ENCODE measurements around the gene CXXC5. TPM values are rescaled to one million over a fixed set of nuclear protein-coding genes. Genes with fewer than 3 reads are reported as not detected.
A peak's percentile ranks its signal among the peaks of the same experiment; 100 is the strongest.
"Not testable (repeated sequence)": the region's sequence is repeated elsewhere in the genome, so short reads cannot be mapped to it uniquely, and the experiment has no call there.

Gene CXXC5
- total RNA-seq, result 10 to 100 TPM; 25.7 to 39.5 (median 33.0) TPM

- ATAC-seq (ENCODE audit: low FRiP score in 2 of 2), result peak; percentile 35 to 84
- H3K9me3 ChIP-seq, result no peaks in the 10 kb centered on the region
- no peaks in the 10 kb centered on the region for H3K36me3 ChIP-seq
- WGBS, 2 donors, result 1% methylated on average over 46 of the region's 106 CpGs; no CpG with 5 or more reads in 1 of the 2 donors
- H3K27ac ChIP-seq, result peak within 1 kb of the TSS; percentile 75 to 95 (median 89)
- peak within 1 kb of the TSS; percentile 66 to 96 (median 88) for H3K4me3 ChIP-seq
- TF ChIP-seq POLR2A (IDR thresholded peaks at IDR 0.05) (peak in 3 of 4 donors; percentile 32 to 83 (median 61)), POLR2AphosphoS5 (IDR thresholded peaks at IDR 0.05) (peak in 1 of 2 donors; percentile 84), CTCF (IDR thresholded peaks at IDR 0.05) (peak in 2 of 6 experiments; percentile 6), EP300 (IDR thresholded peaks at IDR 0.05) (no peak)
- H3K4me1 ChIP-seq, result peaks cover 55 to 70% (median 61%) of the 10 kb centered on the region in 4 donors
- peak; percentile 83 to 97 for DNase-seq
- peaks cover 0 to 7% (median 0%) of the 10 kb centered on the region in 4 donors for H3K27me3 ChIP-seq
Measured at GRCh38 chr5:139648205-139649081, at the start of gene CXXC5. Gene CXXC5, plus strand, starts transcription at chr5:139648349. Its CDS starts 32,175 bp downstream, at chr5:139680524.

GRCh38 chr5:139598601-139598965 lies 49.6 kb upstream of the CXXC5 start:
- H3K27me3 ChIP-seq; DNase-seq; H3K9me3 ChIP-seq; H3K4me3 ChIP-seq; ATAC-seq (ENCODE audit: low FRiP score in 2 of 2); H3K27ac ChIP-seq: not testable (repeated sequence)
- Histone ChIP-seq H3K36me3 (peaks cover 15 to 34% (median 30%) of the 10 kb centered on the region in 4 donors), H3K4me1 (peaks cover 6 to 17% (median 10%) of the 10 kb centered on the region in 4 donors)
- 95 to 100% methylated on average over 5 of the region's 5 CpGs for WGBS, 2 donors

GRCh38 chr5:139600336-139600949 lies 47.7 kb upstream of the CXXC5 start:
- Histone ChIP-seq H3K9me3 (no peaks in the 10 kb centered on the region), H3K27me3 (no peaks in the 10 kb centered on the region), H3K36me3 (peaks cover 15 to 44% (median 31%) of the 10 kb centered on the region in 4 donors), H3K4me3 (no peak overlapping the region), H3K27ac (no peak overlapping the region), H3K4me1 (peaks cover 0 to 8% (median 0%) of the 10 kb centered on the region in 4 donors)
- DNase-seq, result no peak
- ATAC-seq (ENCODE audit: low FRiP score in 2 of 2), result no peak
- WGBS, 2 donors, result 87 to 91% methylated on average over 7 of the region's 7 CpGs
- TF ChIP-seq POLR2A (IDR thresholded peaks at IDR 0.05) (no peak), CTCF (IDR thresholded peaks at IDR 0.05) (no peak), POLR2AphosphoS5 (IDR thresholded peaks at IDR 0.05) (no peak), EP300 (IDR thresholded peaks at IDR 0.05) (no peak)

- WGBS, 2 donors, result 95 to 97% methylated on average over 12 of the region's 12 CpGs
- ATAC-seq (ENCODE audit: low FRiP score in 2 of 2) (no peak), DNase-seq (no peak)
- peaks cover 0 to 8% (median 0%) of the 10 kb centered on the region in 4 donors for H3K4me1 ChIP-seq
- H3K27ac ChIP-seq, result no peak overlapping the region
- no peaks in the 10 kb centered on the region for H3K27me3 ChIP-seq
- no peak overlapping the region for H3K4me3 ChIP-seq
- peaks cover 15 to 48% (median 31%) of the 10 kb centered on the region in 4 donors for H3K36me3 ChIP-seq
- TF ChIP-seq EP300 (IDR thresholded peaks at IDR 0.05), result no peak
- no peak for TF ChIP-seq POLR2A (IDR thresholded peaks at IDR 0.05)
- no peak for TF ChIP-seq CTCF (IDR thresholded peaks at IDR 0.05)
- TF ChIP-seq POLR2AphosphoS5 (IDR thresholded peaks at IDR 0.05), result no peak
- H3K9me3 ChIP-seq, result no peaks in the 10 kb centered on the region
Measured at GRCh38 chr5:139601429-139601828, 46.7 kb upstream of the CXXC5 start.

- WGBS, 2 donors, result 90 to 92% methylated on average over 9 of the region's 9 CpGs
- not testable (repeated sequence) for H3K9me3 ChIP-seq; DNase-seq; H3K4me3 ChIP-seq; H3K27me3 ChIP-seq; H3K4me1 ChIP-seq; H3K27ac ChIP-seq; ATAC-seq (ENCODE audit: low FRiP score in 2 of 2)
- H3K36me3 ChIP-seq, result peaks cover 15 to 48% (median 31%) of the 10 kb centered on the region in 4 donors
Measured at GRCh38 chr5:139601948-139602347, 46.2 kb upstream of the CXXC5 start.
